Measurements from ENCODE around the gene GSTO1. TPM values are rescaled to one million over a fixed set of nuclear protein-coding genes. Genes with fewer than 3 reads are reported as not detected.

Gene GSTO1

GRCh38 chr10:104311184-104311720 is 56.6 kb downstream of the GSTO1 start:
- Histone ChIP-seq H3K4me3 (ENCODE audit: low read length) (no peak overlapping the region), H3K4me1 (ENCODE audit: control insufficient read depth, insufficient read depth, low read length) (peaks cover 38% of the 10 kb centered on the region), H3K36me3 (ENCODE audit: insufficient read depth, low read length) (peaks cover 69% of the 10 kb centered on the region), H3K27me3 (ENCODE audit: control insufficient read depth, insufficient read depth, low read length) (no peaks in the 10 kb centered on the region), H3K9me3 (replicated peaks; ENCODE audit: low read length) (no peaks in the 10 kb centered on the region), H3K4me2 (ENCODE audit: low read length) (no peak overlapping the region), H3K9ac (ENCODE audit: low read depth, low read length) (no peak overlapping the region)

GRCh38 chr10:104314591-104315485 is 60.1 kb downstream of the GSTO1 start:
- H3K4me3 ChIP-seq (ENCODE audit: low read length): no peak overlapping the region
- H3K4me2 ChIP-seq (ENCODE audit: low read length): no peak overlapping the region
- no peak overlapping the region for H3K9ac ChIP-seq (ENCODE audit: low read depth, low read length)
- H3K27me3 ChIP-seq (ENCODE audit: control insufficient read depth, insufficient read depth, low read length): no peaks in the 10 kb centered on the region
- no peaks in the 10 kb centered on the region for H3K9me3 ChIP-seq (replicated peaks; ENCODE audit: low read length)
- H3K36me3 ChIP-seq (ENCODE audit: insufficient read depth, low read length): peaks cover 72% of the 10 kb centered on the region
- peaks cover 54% of the 10 kb centered on the region for H3K4me1 ChIP-seq (ENCODE audit: control insufficient read depth, insufficient read depth, low read length)

GRCh38 chr10:104315486-104315921 is 60.8 kb downstream of the GSTO1 start:
- Histone ChIP-seq H3K27me3 (ENCODE audit: control insufficient read depth, insufficient read depth, low read length) (no peaks in the 10 kb centered on the region), H3K36me3 (ENCODE audit: insufficient read depth, low read length) (peaks cover 71% of the 10 kb centered on the region), H3K9me3 (replicated peaks; ENCODE audit: low read length) (no peaks in the 10 kb centered on the region), H3K4me2 (ENCODE audit: low read length) (no peak overlapping the region), H3K9ac (ENCODE audit: low read depth, low read length) (no peak overlapping the region), H3K4me3 (ENCODE audit: low read length) (no peak overlapping the region), H3K4me1 (ENCODE audit: control insufficient read depth, insufficient read depth, low read length) (peaks cover 54% of the 10 kb centered on the region)

DNA sequence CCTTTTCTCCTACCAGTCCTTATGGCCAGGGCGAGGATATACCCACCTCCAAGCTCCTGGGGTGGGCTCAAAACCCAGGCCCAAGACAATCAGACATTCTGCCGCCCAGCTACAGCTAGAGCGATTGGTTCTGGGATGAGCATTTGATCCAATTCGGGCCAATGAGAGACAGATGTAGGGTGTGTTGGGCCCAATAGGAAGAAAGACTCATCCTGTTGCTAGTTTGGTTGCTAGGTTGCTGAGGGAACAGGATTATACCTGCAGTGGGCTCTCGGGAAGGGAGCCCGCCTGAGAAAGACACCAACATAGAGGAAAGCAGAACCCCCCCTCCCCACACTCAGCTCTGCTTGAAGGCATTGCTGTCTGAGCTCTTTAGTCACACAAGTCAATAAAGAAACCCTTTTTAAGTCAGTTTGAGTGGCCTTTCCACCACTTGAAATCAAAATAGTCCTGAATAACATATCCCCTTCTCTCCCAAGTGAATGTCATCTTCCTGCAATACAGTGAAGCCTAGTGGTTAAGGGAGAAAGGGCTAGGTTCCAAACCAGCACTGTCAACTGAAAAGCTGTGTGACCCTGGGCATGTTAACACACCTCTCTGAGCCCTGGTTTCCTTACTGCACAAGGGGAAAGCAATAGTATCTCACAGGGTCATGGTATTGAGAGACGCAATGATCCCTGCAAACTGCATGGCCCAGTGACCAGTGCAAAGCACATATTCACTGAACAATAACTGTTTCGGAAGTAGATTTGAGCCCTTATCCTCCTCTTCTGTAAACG is 61.8 kb downstream of the GSTO1 start:
- Histone ChIP-seq H3K36me3 (ENCODE audit: insufficient read depth, low read length) (peaks cover 61% of the 10 kb centered on the region), H3K4me3 (ENCODE audit: low read length) (peak overlapping the region; percentile 17), H3K4me1 (ENCODE audit: control insufficient read depth, insufficient read depth, low read length) (peaks cover 44% of the 10 kb centered on the region), H3K9me3 (replicated peaks; ENCODE audit: low read length) (no peaks in the 10 kb centered on the region), H3K9ac (ENCODE audit: low read depth, low read length) (peak overlapping the region; percentile 60), H3K27me3 (ENCODE audit: control insufficient read depth, insufficient read depth, low read length) (no peaks in the 10 kb centered on the region), H3K4me2 (ENCODE audit: low read length) (peak overlapping the region; percentile 68)

Small RNA genes within 50 kb of the gene (small RNA-seq; reads per million reads assigned to genes)
- gene MIR4482 (not detected), gene MIR609 (not detected)
